Lower leg skin (tissue), 3 donors: Measurements from ENCODE around the gene SLC25A13.

ENCODE experiments used
- POLR2A ChIP-seq, 2 donors: fragments of 450-650 bp; IDR thresholded peaks; one replicate each; pipeline ENCODE4 v1.6.1; 2016 to 2017; ENCODE audit warnings: antibody characterized with exemption in 2 of 2, mild to moderate bottlenecking in 1 of 2, moderate library complexity in 1 of 2
- TF ChIP-seq, protein P1 (sequence below), 3 donors: fragments of 450-650 bp; IDR thresholded peaks; one replicate each; pipeline ENCODE4 v1.5.1; 2016; ENCODE audit warnings: antibody characterized with exemption in 3 of 3, mild to moderate bottlenecking in 3 of 3, moderate library complexity in 2 of 3

DNA sequence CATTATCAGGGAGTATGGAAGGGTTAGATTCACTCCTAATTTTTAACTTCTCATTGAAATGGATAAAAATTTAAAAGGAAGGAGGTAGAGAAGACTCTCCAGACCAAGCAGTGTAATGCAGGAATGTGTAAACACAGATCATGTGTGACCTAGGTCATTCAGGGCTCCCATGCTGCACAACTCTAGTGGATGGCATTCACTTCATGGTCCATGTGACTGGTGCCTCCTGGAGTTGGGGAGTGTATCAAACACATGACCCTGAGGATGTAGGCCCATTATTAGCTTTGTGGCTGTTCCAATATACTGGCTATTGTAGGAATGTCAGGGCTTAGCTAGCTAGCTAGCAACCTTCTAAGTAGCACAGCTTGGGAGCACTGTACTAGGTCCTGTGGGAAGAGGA lies 109.9 kb downstream of the SLC25A13 start:
- TF ChIP-seq, protein P1, sequence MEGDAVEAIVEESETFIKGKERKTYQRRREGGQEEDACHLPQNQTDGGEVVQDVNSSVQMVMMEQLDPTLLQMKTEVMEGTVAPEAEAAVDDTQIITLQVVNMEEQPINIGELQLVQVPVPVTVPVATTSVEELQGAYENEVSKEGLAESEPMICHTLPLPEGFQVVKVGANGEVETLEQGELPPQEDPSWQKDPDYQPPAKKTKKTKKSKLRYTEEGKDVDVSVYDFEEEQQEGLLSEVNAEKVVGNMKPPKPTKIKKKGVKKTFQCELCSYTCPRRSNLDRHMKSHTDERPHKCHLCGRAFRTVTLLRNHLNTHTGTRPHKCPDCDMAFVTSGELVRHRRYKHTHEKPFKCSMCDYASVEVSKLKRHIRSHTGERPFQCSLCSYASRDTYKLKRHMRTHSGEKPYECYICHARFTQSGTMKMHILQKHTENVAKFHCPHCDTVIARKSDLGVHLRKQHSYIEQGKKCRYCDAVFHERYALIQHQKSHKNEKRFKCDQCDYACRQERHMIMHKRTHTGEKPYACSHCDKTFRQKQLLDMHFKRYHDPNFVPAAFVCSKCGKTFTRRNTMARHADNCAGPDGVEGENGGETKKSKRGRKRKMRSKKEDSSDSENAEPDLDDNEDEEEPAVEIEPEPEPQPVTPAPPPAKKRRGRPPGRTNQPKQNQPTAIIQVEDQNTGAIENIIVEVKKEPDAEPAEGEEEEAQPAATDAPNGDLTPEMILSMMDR (IDR thresholded peaks at IDR 0.05): no peak
- TF ChIP-seq POLR2A (IDR thresholded peaks at IDR 0.05): no peak
